HG02623 (cell line): Measurements from ENCODE around the gene PSPH.

Experiments
- ATAC-seq: cut with Tn5 transposase; IDR thresholded peaks from one replicate; pipeline ENCODE4 v1.9.1; 2021; ENCODE audit warnings: moderate library complexity; ENCODE audit not compliant: unreplicated experiment

The PSPH gene

GRCh38 chr7:56007167-56007652 lies 44.0 kb downstream of the PSPH start:
- ATAC-seq, result no peak

GRCh38 chr7:56003749-56004148 lies 47.5 kb downstream of the PSPH start:
- no peak for ATAC-seq

GRCh38 chr7:55996856-55997500 lies 54.3 kb downstream of the PSPH start:
- ATAC-seq, result no peak

- ATAC-seq, result no peak
Measured at GRCh38 chr7:55992346-55992745, 58.9 kb downstream of the PSPH start.

- ATAC-seq, result no peak
Measured at GRCh38 chr7:55983537-55983936, 67.7 kb downstream of the PSPH start.

- no peak for ATAC-seq
Measured at GRCh38 chr7:55980266-55980665, 71.0 kb downstream of the PSPH start.

GRCh38 chr7:55977831-55978230 lies 73.4 kb downstream of the PSPH start:
- no peak for ATAC-seq

GRCh38 chr7:55975988-55976633 lies 75.1 kb downstream of the PSPH start:
- ATAC-seq, result no peak

- no peak for ATAC-seq
Measured at GRCh38 chr7:55973747-55974250, 77.4 kb downstream of the PSPH start.

- ATAC-seq, result no peak
Measured at GRCh38 chr7:55970978-55971377, 80.3 kb downstream of the PSPH start.

- no peak for ATAC-seq
Measured at GRCh38 chr7:55970561-55970960, 80.7 kb downstream of the PSPH start.

GRCh38 chr7:55969391-55969790 lies 81.9 kb downstream of the PSPH start:
- ATAC-seq, result no peak

GRCh38 chr7:55966851-55967250 lies 84.4 kb downstream of the PSPH start:
- ATAC-seq, result no peak

GRCh38 chr7:55965805-55966421 lies 85.3 kb downstream of the PSPH start:
- no peak for ATAC-seq

- ATAC-seq, result no peak
Measured at GRCh38 chr7:55965100-55965470, 86.2 kb downstream of the PSPH start.

GRCh38 chr7:55964261-55965099 lies 86.8 kb downstream of the PSPH start, which contains the start of gene NIPSNAP2:
TSS of gene NIPSNAP2 (plus strand) at chr7:55964585. CDS start at chr7:55964610, 25 bp downstream.
- peak; percentile 72 for ATAC-seq

- ATAC-seq, result no peak
Measured at GRCh38 chr7:55963584-55964168, 87.6 kb downstream of the PSPH start.

GRCh38 chr7:55962014-55962413 lies 89.2 kb downstream of the PSPH start:
- no peak for ATAC-seq
